GM15510 (cell line): Measurements from ENCODE around the gene MRNIP.

Source experiments
- POLR2A ChIP-seq: IDR thresholded peaks from 3 replicates; pipeline ENCODE4 v1.6.1; 2011; ENCODE audit warnings: borderline replicate concordance; ENCODE audit not compliant: insufficient read length; ENCODE audit errors: extremely low read depth

Gene MRNIP

DNA sequence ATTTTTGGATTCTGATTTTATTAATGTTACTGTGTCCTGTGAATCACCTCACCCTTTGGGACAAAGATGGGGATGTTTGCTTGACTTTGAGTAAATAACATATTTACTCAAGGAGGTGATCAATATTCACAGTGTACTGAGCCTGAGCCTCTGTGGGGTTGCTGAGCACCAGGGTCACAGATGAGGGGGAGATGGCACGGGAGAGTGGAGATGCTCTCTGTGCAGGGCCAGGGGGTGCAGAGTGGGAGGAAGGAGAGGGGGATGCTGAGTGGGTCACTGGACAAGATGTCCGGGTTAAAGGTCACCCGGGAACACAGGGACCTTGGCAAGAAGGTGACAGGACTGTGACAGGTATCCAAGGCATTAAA, 33.9 kb downstream of the MRNIP start:
- no peak for TF ChIP-seq POLR2A

DNA sequence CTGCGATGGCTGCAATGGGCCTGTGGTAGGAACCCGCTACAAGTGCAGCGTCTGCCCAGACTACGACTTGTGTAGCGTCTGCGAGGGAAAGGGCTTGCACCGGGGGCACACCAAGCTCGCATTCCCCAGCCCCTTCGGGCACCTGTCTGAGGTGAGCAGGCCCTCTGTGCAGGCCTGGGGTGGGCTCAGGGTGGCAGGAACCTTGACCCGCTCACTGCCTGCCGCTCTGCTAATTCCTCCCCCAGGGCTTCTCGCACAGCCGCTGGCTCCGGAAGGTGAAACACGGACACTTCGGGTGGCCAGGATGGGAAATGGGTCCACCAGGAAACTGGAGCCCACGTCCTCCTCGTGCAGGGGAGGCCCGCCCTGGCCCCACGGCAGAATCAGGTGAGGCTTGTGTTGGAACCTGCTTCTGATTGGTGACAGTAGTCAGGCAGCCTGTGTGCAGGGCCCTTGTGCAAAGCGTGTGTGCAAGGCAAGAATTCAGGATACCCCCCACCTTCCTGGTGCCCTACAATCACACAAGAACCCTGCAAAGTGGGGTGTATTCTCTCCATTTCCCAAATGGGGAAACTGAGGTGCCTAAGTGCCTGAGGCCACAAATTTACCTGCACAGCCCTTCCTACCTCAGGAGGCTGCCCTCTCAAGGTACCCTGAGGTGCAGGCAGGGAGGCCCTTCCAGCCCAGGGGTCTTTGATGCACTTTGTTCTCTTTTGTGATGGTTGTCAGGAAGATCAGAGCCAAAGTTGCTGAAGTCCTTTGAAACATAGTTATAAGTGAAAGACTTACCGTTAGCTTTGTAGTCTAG, 34.5 kb downstream of the MRNIP start:
- TF ChIP-seq POLR2A: no peak

DNA sequence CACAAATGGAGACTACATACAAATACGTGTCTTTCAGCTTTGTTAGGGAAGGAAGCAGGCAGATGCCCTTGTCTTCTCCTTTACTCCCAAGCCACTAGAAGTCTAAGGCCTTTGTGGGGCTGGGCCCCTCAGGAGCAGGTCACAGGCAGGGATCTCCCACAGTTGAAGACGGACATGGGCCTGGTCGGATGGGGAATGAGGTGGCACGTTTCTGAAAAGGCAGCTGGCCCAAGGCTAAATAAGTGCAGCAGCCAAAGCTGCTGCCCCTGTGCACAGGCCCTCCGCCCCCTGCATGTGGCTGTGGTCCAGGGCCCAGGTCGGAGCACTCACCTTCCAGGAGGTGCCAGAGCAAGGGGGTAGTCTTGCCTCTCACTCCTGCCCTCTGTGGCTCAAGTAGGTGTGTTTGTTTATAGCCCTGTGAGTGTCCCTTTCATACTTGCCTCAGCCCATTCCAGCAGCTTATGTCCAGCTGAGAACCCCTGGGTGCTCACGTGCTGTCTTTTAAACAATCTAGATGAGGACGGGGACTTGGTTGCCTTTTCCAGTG, 36.1 kb downstream of the MRNIP start:
- no peak for TF ChIP-seq POLR2A

DNA sequence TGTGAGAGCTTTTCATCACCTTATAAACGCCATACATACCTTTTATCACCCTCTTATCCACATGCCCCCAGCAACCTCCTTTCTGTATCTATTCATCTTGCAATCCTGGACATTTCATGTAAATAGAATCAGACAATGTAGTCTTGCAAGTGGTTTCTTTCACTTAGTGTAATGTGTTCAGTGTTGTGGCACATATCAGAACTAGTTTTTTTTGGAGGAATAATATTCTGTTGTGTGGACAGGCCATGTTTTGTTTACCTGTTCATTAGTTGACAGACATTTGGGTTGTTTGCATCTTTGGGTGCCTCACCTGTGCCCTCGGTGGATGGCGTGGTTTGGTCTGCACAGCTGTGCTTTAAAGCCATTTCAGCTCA, 36.6 kb downstream of the MRNIP start:
- TF ChIP-seq POLR2A: no peak

DNA sequence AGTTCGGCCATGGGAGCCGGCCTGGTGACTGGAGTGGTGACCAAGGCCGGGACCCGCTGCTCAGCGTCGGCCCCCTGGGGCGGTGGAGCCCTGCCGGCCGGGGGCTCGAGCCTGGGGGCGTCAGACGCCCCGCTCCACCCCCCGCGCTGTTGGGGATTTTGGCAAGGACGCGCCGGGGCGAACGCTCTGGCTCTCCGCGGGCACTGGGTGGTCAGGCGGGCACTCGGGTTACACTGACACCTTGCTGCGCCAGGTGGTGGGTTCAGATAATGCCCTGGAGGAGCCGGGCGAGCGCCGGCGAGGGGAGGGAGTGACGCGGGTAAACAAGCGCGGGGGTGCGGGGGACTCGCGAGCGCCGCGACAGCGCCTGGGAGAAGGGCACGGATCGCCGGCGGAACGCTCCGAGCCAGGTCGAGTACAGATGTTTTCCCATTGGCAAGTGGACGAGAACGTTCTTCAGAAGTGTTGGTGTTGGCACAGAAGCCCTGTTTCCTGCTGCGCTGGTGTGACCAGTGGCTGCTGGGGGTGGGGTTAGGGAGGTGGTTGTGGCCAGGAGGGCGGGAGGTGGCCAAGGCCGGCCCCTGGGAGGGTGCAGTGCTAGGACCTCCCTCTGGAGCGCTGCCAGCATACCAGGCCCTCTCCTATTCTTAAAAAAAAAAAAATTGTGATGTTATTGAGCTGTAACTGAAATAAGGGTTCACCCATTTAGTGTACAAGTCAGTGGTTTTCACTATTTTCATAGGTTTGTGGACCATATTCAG, 37.1 kb downstream of the MRNIP start:
- TF ChIP-seq POLR2A: peak; percentile 44

DNA sequence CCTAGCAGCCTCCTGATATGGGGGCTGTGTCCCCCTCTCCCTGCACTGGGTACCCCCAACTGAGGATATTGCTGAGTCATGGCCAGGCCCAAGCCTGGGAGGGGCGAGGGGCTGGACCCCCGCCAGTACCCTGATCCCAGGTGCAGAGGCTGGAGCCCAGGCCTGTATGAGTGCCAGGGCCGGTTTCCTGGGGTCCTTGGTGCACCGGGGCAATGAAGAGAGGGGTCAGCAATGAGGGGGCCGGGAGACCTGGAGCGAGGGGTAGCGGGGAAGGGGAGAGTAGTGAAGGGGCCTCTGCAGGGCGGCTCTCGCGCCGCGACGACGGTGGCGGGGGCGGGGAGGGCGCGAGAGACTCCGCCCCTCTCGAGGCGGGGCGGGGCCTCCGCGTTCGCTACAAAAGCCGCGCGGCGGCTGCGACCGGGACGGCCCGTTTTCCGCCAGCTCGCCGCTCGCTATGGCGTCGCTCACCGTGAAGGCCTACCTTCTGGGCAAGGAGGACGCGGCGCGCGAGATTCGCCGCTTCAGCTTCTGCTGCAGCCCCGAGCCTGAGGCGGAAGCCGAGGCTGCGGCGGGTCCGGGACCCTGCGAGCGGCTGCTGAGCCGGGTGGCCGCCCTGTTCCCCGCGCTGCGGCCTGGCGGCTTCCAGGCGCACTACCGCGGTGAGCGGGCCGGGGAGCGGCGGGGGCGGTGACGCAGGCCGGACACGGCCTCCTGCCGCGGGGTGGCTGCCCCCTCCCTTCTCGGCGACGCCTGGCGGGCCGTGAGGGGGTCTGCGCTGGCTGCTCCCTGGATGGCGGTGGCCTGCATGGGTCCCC, 37.9 kb downstream of the MRNIP start, which contains the start of gene SQSTM1:
SQSTM1 (plus strand) TSS at position 423 of the 815 bp plus-strand sequence; CDS start at position 455, 32 bp downstream.
- TF ChIP-seq POLR2A: peak; percentile 99

DNA sequence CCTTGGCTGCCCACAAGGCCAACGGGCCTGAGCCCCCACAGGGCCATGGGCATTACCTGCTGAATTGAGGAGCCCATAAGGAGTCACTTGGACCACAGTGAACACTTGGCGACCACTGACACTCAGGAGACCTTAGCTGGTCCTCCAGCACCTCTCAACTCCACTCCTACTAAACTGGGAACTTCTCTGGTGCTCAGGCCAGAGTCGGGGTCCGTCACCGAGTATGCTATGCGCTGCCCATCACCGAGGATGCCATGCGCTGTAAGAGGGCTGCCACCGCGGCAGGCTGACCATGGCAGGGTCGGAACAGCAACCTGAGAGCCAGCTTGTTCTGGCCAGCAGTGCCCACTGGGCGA, 38.5 kb downstream of the MRNIP start:
- TF ChIP-seq POLR2A: no peak

DNA sequence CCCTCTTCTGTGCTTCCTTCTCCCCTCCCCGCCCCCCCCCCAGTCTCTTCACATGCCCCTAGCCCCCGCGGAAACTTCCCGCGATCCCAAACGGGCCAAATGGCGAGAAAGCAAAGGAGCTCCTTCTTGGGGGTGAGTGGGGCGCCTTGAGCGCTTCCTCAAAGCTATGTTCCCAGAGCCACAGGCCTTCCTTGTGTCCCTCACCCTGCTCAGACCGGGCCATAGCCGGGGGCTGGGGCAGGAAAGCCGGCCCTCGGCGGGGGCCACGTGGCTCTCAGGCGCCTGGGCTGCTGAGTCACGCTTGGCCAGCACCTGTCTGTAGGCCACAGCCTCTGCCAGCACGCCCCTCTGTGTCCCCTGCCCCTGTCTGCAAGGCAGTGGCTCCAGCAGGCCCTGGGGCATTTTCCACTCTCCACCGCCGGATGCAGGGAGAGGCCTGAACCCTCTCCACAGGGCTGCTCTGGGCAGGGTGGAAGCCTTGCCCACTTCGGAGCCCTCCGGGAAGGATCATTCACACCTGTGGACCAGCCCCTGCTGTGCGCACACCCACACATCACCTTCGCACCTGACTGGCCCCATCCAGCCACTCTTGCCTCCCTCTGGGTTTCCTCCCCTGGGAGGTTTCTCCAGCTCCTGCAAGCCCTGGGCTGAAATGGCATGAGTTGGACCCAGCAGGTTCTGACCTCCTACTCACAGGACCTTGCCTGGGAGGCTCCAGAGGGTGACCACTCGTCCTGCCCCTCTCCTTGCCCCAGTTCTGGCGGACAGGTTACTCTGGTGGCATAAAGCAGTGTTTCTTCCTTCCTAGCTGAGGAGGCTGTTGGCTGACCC, 39.1 kb downstream of the MRNIP start:
- TF ChIP-seq POLR2A: no peak

DNA sequence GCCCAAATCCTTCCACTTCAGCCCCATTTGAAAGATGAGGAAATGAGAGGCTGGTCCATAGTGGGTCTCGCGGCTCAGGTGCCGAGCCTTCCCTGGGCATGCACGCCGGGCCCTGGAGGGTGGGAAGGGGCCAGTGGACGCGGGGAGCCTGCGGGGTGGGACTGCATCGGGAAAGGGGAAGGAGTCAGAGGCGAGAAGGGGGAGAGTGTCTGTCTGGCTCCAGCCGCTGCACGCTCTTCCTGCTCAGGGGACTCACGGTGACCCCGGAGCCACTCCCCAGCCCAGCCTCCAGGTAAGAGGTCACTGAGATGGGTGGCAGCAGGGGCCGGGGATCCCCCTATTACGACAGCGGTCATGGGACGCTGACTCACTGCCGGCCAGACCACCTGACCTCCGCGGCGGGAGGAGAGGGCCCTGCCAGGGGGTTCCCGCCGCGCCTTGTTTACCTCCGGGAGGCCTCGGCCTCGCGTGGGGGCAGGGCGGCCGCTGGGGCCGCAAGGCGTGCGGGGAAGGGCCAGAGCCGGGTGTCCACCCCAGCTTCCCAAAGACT, 39.8 kb downstream of the MRNIP start:
- peak; percentile 69 for TF ChIP-seq POLR2A

DNA sequence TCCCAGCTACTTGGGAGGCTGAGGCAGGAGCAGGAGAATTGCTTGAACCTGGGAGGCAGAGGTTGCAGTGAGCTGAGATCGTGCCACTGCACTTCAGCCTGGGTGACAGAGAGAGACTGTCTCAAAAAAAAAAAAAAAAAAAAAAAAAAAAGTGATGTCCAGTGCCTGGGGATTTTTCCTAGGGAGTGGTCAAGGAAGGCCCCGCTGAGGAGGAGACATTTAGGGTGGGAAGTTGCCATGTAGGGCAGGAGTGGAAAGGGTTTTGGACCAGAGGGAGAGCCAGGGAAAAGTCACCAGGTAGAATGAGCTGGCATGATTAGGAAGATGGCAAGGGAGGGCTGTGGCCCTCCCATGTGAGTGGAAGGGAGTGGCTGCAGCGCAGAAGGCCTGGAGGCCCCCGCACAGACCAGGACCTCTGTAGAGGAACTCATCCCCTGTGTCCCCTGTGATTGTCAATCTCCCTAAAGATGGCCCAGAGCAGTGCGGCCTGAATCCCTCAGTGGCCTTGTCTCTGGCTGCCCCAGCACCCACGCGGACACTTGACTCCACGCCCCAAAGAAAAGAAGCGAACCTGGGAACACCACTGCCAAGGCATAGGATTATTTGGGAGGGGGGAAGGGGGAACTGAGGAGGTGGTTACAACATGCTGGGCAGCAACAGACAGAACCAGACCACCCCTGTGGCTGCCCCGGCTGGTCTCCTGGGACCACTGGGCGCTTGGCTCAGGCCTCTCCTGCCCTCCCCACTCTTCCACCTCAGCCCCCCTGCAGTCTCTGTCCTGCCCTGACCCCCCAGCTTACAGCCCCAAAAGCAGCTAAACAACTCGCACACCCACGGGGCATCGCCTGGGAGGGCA, 40.5 kb downstream of the MRNIP start:
- no peak for TF ChIP-seq POLR2A

DNA sequence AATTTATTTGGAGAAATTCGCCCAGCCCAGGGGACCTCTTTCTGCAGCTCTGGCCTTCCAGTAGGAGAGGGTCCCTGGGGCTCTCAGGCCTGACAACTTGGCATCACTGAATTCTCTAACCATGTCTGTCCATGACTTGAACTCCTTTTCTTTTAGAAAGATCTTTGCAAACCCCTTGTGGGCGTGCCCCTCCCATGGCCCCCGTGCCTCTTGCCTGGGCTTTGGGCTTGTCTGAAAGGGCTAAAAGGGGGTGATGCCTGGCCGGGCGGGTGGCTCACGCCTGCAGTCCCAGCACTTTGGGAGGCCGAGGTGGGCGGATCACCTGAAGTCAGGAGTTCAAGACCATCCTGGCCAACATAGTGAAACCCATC, 41.2 kb downstream of the MRNIP start:
- no peak for TF ChIP-seq POLR2A

DNA sequence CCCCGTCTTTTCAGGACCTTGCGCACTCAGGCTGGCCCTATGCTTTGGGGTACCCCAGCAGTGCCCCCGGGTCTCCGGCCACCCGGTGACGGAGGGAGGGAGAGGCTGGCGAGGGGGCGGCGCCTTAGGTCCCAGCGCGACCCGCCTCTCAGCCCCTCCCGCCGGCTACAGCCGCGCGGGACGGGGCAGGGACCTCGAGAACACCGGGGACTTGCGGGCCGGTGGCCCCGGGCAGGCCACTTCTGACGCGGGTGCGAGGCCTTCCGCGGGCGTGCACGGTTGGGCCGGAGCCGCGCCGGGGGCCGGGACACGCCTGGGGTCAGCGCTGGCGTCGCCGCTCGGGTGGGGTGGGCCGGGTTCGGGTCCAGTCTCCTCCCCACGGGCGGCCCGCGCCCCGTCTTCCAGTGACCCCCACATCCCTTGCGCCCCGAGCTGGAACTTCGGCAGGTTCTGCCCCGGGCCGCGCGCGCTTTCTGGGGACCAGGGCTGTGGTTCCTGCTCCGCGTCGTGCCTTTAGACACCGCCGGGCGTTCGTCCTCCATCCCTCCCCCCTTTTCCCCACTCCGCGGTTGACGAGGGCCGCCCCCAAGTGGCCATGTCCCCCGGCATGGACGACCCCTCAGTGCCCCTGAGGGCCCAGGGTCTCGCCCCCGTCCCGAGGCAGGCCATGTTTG, 41.7 kb downstream of the MRNIP start:
- TF ChIP-seq POLR2A: no peak
